GM12873 (cell line): ENCODE measurements around the gene INSR.

Experiments
- CTCF ChIP-seq: IDR thresholded peaks from 2 replicates; pipeline ENCODE4 v1.5.1; 2012; ENCODE audit warnings: low read depth, mild to moderate bottlenecking, moderate library complexity, low read length, control low read depth; ENCODE audit not compliant: insufficient read depth; ENCODE audit errors: missing control alignments

The INSR gene

GRCh38 chr19:7262470-7262869 is 31.7 kb downstream of the INSR start:
- TF ChIP-seq CTCF: no peak

GRCh38 chr19:7260161-7260560 is 34.1 kb downstream of the INSR start:
- TF ChIP-seq CTCF: no peak

DNA sequence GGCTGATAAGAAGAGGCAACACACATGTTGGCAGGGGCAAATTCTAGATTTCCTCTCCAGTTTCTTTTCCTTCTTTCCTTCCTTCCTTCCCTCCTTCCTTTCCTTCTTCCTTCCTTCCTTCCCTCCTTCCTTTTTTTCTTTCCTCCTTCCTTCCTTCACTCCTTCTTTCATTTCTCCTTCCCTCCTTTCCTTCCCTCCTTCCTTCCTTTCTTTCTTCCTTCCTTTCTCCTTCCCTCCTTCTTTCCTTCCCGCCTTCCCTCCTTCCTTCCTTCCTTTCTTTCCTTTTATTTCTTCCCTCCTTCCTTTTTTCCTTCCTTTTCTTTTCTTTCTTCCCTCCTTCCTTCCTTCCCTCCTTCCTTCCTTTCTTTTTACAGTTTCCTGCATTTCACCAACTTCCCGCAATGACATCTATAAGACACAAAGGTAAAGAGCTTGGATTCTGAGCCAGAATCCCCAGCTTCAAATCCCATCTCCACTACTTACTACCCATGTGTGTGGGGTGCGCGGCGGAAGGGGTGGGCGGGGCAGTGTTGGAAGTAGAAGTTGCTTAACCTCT is 35.3 kb downstream of the INSR start:
- no peak for TF ChIP-seq CTCF

- no peak for TF ChIP-seq CTCF
Observed at GRCh38 chr19:7258041-7258839, 36.0 kb downstream of the INSR start.

DNA sequence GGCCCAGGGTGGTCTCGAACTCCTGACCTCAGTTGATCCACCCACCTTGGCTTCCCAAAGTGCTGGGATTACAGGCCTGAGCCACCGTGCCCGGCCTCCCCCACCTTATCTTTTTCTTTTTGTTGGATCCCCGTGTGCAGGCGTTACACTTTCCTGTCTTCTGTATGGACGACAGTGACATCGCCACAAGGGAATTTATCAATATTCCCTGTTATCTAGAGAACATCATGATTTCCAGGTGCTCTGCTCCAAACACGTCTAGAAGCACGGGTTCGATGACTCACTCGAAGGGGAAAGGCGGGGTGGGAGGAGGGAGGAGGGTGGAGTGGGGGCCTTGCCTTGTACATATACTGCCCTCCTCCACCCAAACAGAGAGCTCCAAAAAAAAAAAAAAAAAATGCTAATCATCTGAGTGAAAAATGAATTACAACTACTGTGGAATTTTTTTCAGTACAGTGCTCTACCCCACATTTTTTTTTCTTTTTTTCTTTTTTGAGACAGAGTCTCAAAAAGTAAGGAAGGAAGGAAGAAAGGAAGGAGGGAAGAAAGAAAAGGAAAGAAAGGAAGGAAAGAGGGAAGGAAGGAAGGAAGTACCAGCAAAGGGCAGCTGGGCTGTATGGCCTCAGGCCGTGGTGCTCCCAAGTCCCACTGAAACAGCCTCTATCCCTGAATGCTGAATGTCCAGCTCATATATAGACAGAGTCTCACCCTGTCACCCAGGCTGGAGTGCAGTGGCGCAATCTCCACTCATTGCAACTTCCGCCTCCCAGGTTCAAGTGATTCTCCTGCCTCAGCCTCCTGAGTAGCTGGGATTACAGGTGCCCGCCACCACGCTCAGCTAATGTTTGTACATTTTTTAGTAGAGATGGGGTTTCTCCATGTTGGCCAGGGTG is 36.8 kb downstream of the INSR start:
- no peak for TF ChIP-seq CTCF

- TF ChIP-seq CTCF: no peak
Observed at GRCh38 chr19:7255631-7256030, 38.6 kb downstream of the INSR start.

- no peak for TF ChIP-seq CTCF
Observed at GRCh38 chr19:7255119-7255518, 39.1 kb downstream of the INSR start.
